NCI-H748 treated with DMSO at 0.1 percent for 48 hours (cell line): ENCODE data around the gene LDLRAD4.

Experiments
- DNase-seq: peaks from one replicate; lab custom pipeline; 2025; lab: John Stamatoyannopoulos, UW

LDLRAD4 gene

DNA sequence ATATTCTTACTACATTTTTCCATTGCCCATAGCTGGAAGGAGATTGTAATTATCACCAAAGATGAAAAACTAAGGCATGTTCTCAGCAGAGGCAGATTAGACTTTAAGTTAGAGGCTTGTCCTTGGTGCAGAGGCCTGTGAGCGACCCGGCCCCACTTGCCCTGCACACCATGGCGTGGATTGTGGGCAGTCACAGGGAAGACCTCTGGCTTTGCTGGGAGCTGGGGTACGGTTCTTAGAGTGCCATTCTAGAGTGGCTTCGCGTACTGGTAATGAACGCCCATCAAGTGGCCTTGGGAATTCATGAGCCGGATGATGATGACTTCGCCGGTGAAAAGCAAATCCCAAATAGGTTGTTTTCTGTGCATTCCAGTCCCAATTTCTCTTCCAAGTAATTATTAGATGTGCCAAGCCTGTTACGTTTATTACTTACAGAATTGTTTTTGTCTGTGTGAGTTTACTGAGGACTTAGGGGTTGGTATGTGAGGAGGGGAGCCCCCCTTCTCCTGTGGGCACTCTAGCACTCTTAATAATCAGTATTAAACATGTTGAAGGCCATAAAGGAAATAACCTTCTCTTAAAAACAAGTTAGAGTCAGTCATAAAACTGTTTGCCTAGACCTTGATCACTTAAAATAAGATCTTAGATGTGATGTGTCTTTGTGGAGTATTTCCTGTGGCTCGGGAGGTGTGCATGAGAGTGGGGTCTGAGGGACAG lies 90.6 kb downstream of the LDLRAD4 start:
- DNase-seq, result no peak

DNA sequence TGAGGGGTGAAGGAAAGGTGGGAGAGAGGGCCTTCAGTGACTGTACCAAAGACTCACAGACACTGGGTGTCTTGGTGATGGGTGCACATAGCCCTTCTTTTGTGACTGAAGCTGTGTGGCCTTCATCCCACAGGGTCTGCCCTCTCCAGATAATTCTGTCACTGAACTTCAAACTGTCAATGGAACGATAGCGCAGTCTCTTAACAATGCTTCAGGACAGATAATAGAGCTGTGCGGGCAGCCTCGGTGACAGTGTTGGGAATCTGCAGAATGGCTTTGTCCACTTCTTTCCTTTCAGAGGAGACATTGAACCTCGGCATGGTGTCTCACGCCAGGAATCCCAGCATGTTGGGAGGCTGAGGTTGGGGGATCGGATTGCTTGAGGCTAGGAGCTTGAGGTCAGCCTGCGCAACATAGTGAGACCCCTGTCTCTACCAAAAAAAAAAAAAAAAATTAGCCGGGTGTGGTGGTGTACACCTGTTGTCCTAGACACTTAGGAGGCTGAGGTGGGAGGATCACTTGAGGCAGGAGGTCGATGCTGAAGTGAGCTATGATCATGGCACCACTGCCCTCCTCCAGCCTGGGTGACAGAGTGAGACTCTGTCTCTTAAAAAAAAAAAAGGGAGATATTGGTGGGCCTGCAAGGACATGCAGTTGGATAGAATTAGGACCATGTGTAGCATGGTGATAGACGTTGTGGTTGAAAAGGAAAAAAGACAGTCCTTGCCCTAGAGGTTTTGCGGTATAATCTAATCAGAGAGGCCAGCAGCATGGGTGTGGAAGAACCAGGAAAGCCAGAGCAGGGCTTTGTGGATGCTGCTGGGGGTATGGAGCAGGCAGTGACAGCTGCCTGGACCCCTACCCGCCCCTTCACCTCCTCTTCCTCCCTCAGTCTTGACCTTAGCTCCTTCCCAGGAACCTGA lies 91.4 kb downstream of the LDLRAD4 start:
- DNase-seq, result no peak

- no peak for DNase-seq
These were observed 92.6 kb downstream of the LDLRAD4 start for GRCh38 chr18:13311193-13311592.

DNA sequence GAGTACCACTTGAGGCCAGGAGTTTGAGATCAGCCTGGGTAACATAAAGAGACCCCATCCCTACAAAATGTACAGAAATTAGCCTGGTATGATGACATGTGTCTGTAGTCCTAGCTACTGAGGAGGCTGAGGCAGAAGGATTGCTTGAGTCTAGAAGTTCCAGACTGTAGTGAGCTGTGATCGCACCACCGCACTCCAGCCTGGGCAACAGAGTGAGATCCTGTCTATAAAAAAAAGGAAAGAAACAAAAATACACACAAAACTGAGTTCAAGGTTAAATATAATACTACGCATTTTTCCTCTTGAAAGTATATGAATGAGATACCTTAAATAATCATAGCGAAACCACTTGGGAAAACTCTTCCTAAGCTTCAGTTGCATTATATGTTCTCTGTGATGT lies 94.0 kb downstream of the LDLRAD4 start:
- no peak for DNase-seq

GRCh38 chr18:13313006-13313686 lies 94.6 kb downstream of the LDLRAD4 start:
- DNase-seq, result no peak

DNA sequence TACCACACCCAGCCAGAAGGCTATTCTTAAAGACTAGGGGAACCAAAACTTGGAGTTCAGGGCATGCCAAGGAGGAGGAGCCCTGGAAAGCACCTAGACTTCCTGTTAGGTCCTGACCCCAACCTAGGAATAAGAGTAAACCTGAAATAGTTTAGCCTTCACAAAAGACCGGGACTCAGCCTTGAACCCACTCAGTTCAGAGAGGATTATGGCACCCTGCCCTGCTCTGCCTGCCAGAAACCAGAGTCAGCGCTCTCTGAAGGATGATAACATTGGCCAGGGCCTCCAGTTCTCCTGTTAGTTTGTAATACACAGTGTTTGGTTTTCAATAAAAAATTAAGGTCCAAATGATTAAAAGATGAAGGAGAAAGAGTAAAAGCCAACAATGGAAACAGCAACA lies 96.4 kb downstream of the LDLRAD4 start:
- no peak for DNase-seq

- DNase-seq, result no peak
These were observed 97.5 kb downstream of the LDLRAD4 start for GRCh38 chr18:13316063-13316462.

GRCh38 chr18:13317801-13318200 lies 99.2 kb downstream of the LDLRAD4 start:
- DNase-seq, result no peak

DNA sequence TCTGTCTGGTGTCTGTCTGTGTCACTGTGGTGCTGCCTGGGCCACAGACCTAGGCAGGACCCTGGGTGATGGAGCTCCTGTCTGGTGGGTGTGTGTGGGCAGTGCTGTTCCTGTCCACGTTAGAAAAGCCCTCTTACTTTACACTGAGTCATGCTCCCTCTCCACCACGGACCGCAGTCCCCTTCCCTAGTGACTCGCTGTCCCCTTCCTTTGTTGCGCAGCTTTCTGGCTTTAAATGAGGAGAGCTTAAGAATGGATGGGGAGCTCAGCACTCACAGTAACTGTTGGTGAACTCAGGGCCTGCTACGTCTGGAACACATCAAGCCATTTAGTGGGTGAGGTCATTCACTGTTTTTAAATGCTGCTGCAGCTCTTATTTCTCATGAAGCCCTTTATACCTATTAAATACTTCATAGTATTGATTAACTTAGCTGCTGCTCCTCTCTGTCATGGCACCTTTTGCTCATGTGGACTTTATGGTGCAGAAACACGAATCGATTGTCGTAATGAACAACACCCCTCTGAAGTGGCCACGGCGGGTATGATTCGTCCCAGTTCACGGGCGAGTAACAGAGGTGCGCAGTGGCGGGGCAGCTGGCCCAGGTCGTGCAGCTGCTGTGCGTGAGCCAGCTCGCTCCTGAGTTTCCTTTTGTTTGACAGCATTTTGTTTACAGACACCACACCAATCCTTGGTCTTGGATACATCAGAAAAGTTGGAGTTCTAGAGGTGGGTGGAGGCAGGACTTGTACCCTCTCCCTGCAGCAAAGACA lies 100.4 kb downstream of the LDLRAD4 start:
- DNase-seq, result no peak

DNA sequence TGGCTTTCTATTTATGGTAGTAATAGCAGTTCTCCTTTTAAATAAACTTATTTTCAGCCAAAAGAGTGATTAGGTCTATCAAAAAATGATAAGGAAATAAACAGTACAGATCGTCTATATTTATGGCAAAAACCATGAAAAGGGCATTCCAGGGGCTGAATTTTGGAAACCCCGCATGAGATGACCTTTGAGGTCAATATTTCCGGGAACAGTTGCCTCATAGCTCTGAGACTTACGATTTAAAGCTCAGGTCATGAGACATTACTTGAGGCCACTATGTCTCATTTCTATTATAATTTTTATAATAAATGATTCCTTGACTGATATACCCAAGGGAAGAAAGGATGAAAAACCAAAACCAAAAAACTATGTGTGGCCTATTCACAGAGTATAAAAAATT lies 101.1 kb downstream of the LDLRAD4 start:
- DNase-seq, result no peak

DNA sequence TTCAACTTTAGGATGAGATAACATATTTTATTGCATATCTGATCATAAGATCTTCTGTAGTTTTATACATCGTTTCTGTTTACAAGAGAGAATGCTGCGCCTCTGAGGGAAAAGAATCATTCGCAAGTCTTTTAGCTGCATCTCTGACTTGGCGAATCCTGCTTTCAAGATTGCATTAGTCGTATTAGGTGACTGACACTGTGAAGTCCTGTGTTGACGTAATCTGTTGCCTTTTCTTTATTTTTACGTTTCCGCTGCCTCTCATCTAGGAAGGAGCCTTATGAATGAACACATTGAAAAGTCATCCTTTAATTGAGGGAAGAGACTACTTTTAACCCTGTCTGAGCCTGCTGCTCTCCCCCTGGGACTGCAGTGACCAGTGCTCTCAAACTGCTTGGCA lies 101.5 kb downstream of the LDLRAD4 start:
- DNase-seq, result no peak

DNA sequence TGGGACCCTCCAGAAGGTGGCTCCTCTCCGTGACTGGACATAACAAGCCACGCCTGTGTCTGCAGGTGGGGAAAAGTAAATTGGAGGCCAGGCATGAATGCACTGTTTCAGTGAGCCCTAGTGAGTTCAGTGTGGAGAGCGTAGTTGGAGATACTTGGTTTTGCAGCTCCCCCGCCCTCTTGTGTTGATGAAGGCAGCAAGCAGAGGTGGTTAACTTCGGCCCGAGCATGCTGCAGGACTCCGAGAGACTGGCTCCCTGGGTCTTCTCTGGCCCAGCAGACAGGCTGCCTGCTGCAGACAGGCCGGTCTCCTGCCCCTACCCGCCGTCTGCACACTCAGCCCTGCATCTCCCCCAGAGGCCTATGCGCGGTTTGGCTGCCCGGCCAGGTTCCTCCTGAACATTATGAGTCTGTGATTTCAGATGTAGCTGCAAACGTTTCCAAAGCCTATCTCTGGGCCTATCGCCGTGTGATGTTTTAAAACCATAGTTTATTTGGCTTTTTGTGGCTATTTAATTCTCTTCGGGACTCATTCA lies 102.4 kb downstream of the LDLRAD4 start:
- no peak for DNase-seq

GRCh38 chr18:13321923-13322322 lies 103.4 kb downstream of the LDLRAD4 start:
- DNase-seq, result no peak

- no peak for DNase-seq
These were observed 104.6 kb downstream of the LDLRAD4 start for GRCh38 chr18:13323186-13323585.

GRCh38 chr18:13324880-13325279 lies 106.3 kb downstream of the LDLRAD4 start:
- no peak for DNase-seq

GRCh38 chr18:13328213-13328612 lies 109.7 kb downstream of the LDLRAD4 start:
- DNase-seq, result no peak

DNA sequence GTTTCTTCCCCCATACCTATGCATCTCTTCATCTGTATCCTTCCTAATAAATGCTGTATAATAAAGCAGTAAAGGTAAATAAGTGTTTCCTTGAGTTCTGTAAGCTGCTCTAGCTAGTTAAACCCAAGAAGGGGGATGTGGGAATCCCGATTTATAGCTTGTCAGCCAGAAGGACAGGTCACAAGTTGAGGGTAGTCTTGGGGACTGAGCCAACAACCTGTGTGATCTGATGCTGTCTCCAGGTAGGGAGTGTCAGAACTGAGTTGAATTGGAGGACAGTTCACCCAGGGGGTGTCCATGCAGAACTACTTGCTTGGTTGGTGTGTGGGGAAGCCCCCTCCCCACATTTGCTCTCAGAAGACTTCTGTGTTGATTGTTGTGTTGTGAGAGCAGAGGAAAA lies 112.4 kb downstream of the LDLRAD4 start:
- DNase-seq, result no peak

DNA sequence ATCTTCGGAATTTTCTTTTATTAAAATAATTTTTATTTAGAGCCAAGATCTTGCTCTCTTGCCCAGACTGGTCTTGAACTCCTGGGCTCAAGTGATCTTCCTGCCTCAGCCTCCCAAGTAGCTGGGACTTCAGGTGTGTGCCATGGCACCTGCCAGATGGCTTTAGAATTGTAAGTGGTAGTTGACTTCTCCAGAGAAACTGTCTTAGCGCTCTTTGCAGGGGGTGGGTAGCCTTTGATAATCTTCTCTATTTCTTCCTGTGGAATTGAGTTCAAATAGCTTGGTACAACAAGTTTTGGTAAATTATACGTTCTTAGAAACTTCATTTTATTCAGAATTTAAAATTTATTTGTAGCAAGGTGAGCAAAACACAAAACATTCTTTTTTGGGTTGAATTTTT lies 113.3 kb downstream of the LDLRAD4 start:
- DNase-seq, result no peak

DNA sequence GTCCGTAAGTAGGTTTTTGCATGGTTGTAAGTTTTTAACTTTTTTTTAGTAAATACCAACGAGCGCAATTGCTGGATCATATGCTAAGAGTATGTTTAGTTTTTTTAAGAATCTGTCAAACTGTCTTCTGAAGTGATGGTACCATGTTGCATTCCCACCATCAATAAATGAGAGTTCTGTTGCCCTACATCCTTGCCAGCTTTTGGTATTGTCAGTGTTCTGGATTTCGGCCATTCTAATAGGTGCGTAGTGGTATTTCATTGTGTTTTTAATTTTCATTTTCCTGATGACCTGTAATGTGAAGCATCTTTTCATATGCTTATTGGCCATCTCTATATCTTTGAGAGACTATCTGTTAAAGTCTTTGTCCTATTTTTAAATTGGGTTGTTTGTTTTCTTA lies 114.3 kb downstream of the LDLRAD4 start:
- DNase-seq, result no peak

DNA sequence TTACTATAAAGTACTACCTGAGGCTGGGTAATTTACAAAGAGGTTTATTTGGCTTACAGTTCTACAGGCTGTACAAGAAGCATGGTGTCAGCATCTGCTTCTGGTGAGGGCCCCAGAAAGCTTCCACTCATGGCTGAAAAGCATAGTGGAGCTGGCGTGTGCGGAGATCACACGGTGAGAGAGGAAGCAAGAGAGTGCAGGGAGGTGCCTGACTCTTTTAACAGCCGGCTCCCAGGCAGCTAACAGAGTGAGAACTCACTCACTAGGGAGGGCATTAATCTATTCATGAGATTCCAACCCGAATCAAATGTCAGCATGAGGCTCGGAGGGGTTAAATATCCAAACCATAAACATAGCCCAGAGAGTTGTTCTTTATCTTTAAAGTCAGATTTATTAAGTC lies 117.3 kb downstream of the LDLRAD4 start:
- no peak for DNase-seq

DNA sequence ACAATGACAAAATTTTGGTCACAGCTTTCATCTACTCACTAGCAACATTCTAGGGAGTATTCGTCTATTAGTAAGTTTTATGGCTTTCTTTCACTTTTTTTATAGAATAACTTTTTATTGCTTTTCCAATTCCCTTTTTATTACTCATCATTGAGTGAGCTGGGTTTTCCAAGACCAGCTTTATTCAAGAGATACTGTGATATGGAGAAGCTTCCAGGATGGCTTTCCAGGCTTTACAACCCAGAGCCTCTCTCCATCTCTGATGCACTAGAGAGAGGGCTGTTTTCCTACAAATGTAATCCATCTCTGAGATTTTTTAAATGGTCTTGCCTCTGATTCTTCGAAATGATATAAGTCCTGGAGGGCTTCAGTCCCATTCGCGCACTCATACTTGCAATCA lies 118.3 kb downstream of the LDLRAD4 start:
- no peak for DNase-seq

- no peak for DNase-seq
These were observed 118.8 kb downstream of the LDLRAD4 start for GRCh38 chr18:13337369-13337768.
